NCI-H2196 (cell line): ENCODE measurements around the gene SCFD1.
A peak's percentile ranks its signal among the peaks of the same experiment; 100 is the strongest.
"Not testable (repeated sequence)": the region's sequence is repeated elsewhere in the genome, so short reads cannot be mapped to it uniquely, and the experiment has no call there.

Experiments
- DNase-seq: peaks from one replicate; lab custom pipeline; 2025; ENCODE audit not compliant: unreplicated experiment; lab: John Stamatoyannopoulos, UW

SCFD1 gene

GRCh38 chr14:30673071-30673470, 51.0 kb downstream of the SCFD1 start:
- no peak for DNase-seq

GRCh38 chr14:30678926-30679431, 56.9 kb downstream of the SCFD1 start:
- DNase-seq = no peak

GRCh38 chr14:30680036-30680435, 57.9 kb downstream of the SCFD1 start:
- no peak for DNase-seq

- not testable (repeated sequence) for DNase-seq
Measured at GRCh38 chr14:30680776-30681175, 58.7 kb downstream of the SCFD1 start.

- no peak for DNase-seq
Measured at GRCh38 chr14:30681752-30682355, 59.7 kb downstream of the SCFD1 start.

GRCh38 chr14:30690487-30691355, 68.6 kb downstream of the SCFD1 start:
- DNase-seq = peak; percentile 58

- DNase-seq = no peak
Measured at GRCh38 chr14:30691751-30692398, 69.8 kb downstream of the SCFD1 start.

- DNase-seq = no peak
Measured at GRCh38 chr14:30692669-30693068, 70.5 kb downstream of the SCFD1 start.

- DNase-seq = no peak
Measured at GRCh38 chr14:30698463-30698862, 76.3 kb downstream of the SCFD1 start.

- DNase-seq = no peak
Measured at GRCh38 chr14:30706704-30707103, 84.6 kb downstream of the SCFD1 start.

- no peak for DNase-seq
Measured at GRCh38 chr14:30708157-30708556, 86.0 kb downstream of the SCFD1 start.

GRCh38 chr14:30709201-30709600, 87.1 kb downstream of the SCFD1 start:
- no peak for DNase-seq

- DNase-seq = no peak
Measured at GRCh38 chr14:30710876-30711275, 88.8 kb downstream of the SCFD1 start.

GRCh38 chr14:30719137-30719536, 97.0 kb downstream of the SCFD1 start:
- DNase-seq = no peak

GRCh38 chr14:30725763-30726162, 103.6 kb downstream of the SCFD1 start:
- no peak for DNase-seq

- no peak for DNase-seq
Measured at GRCh38 chr14:30728471-30728870, 106.4 kb downstream of the SCFD1 start.

GRCh38 chr14:30737916-30738315, 115.8 kb downstream of the SCFD1 start:
- DNase-seq = no peak

- no peak for DNase-seq
Measured at GRCh38 chr14:30738978-30739377, 116.9 kb downstream of the SCFD1 start.

GRCh38 chr14:30748343-30748742, 126.2 kb downstream of the SCFD1 start:
- DNase-seq = no peak

- DNase-seq = no peak
Measured at GRCh38 chr14:30751646-30752416, 129.7 kb downstream of the SCFD1 start.

GRCh38 chr14:30753452-30753851, 131.3 kb downstream of the SCFD1 start:
- DNase-seq = no peak
